VCaP (cell line): ENCODE results near the gene TRIM34.

ENCODE experiments used
- H3K27ac ChIP-seq: fragments of 450-650 bp; 2 replicates; pipeline ENCODE4 v1.5.1; 2017
- CTCF ChIP-seq: fragments of 450-650 bp; conservative IDR thresholded peaks from 2 replicates; pipeline ENCODE4 v1.5.1; 2017; ENCODE audit warnings: mild to moderate bottlenecking, moderate library complexity

The TRIM34 gene

DNA sequence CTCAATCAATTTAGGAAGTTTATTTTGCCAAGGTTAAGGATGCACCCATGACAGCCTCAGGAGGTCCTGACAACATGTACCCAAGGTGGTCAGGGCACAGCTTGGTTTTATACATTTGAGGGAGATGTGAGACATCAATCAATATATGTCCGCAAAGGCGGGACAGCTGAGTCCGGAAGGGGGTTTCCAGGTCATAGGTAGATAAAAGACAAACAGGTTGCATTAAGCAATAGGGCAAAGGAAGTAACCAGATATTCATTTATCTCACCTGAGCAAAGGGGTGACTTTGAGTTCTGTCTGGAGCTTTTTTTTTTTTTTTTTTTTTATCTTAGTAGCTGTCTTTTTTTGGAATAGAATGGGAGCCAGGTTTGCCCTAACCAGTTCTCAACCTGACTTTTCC is 2.0 kb upstream of the TRIM34 start:
- H3K27ac ChIP-seq, result no peak overlapping the region
- TF ChIP-seq CTCF, result no peak

GRCh38 chr11:5625281-5625680 is 480 bp downstream of the TRIM34 start:
- TF ChIP-seq CTCF, result no peak
- H3K27ac ChIP-seq, result no peak overlapping the region

DNA sequence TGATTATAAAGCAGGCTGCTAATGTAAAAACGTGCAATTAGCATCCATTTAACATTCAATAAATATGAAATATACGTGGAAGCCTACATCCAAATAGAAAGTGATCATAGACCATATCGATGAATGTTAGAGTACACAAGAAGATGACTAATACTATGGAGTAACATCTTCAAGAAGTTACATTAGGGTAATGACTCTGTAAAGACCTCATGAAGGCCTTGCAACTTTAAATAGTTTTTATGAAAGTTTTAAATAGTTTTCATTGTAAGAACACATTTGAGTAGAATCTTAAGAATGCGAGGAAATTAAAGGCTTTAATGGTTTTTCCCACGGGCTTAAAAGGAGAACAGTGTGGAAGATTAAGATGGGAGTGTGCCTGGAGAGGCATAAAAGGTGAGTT is 1.4 kb downstream of the TRIM34 start:
- H3K27ac ChIP-seq, result no peak overlapping the region

GRCh38 chr11:5631417-5631816 is 6.6 kb downstream of the TRIM34 start:
- no peak for TF ChIP-seq CTCF
- no peak overlapping the region for H3K27ac ChIP-seq

More for the DNA sequence above, 1.4 kb downstream of the TRIM34 start:
- TF ChIP-seq CTCF, result no peak

GRCh38 chr11:5631969-5632635 is 7.3 kb downstream of the TRIM34 start:
- TF ChIP-seq CTCF, result no peak
- H3K27ac ChIP-seq, result no peak overlapping the region

DNA sequence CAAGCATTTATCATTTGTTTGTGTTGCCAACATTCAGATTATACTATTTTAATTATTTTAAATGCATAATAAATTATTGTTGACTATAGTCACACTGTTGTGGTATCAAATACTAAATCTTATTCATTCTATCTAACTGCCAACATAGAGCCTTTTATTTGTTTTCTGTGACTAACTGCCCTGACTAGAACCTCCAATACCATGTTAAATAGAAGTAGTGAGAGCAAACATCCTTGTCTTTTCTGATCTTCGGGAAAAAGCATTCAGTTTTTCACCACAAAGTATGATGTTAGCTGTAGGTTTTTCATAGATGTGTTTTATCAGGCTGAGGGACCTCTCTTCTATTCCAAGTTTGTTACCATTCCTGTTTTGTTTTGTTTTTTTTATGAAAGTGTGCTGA is 15.2 kb downstream of the TRIM34 start:
- no peak overlapping the region for H3K27ac ChIP-seq
- no peak for TF ChIP-seq CTCF

GRCh38 chr11:5643585-5643984 is 18.8 kb downstream of the TRIM34 start:
- no peak overlapping the region for H3K27ac ChIP-seq
- TF ChIP-seq CTCF, result no peak
